ENCODE measurements around the gene PLEK. TPM values are rescaled to one million over a fixed set of nuclear protein-coding genes. Genes with fewer than 3 reads are reported as not detected.
"Not testable (repeated sequence)": the region's sequence is repeated elsewhere in the genome, so short reads cannot be mapped to it uniquely, and the experiment has no call there.

Gene PLEK
- total and polyA plus RNA-seq, 7 donors = 0.89 to 3.9 (median 2.3) TPM

DNA sequence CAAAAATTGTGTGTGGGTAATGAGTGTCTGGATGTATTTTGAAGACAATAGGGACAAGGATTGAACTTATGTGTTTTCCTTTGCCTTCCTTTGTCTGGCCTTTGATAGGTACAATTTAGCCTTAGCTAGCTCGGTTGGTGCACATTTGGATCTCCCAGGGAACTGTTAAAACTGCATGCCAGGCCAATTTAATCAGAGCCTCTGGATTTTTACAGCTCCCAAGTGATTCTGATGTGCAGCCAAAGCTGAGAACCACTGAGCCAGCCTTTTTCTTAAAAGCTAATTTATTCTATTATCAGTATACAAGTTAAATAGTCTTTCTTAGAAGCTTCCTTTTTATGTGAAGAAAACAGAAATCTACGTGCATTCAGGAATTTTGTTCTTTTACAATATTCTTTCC lies 25.0 kb downstream of the PLEK start:
- no peak overlapping the region for H3K27ac ChIP-seq

DNA sequence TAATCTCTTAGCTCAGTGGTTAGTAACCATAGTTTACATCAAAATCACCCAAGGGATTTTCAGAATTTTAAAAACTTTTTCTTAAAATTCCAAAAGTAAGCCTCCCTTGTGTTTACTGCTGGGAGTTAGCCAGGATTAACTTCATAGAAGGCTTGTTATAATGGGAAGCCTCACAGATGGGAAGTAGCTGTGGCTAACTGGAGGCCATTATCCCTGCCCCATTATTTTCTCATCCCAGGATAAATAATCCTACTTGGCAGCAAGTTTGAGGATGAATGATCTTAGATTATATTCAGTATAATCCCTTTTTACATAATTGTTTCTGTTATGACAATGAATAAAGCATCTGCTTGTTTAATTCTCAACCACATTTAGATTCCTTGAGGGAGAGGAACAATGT lies 25.5 kb downstream of the PLEK start:
- H3K4me1 ChIP-seq = no peaks in the 10 kb centered on the region
- intact Hi-C loops (cut with DNase I) = no loop called here
- no peak for DNase-seq
- H3K27ac ChIP-seq = no peak overlapping the region
- no peaks in the 10 kb centered on the region for H3K27me3 ChIP-seq (ENCODE audit: insufficient read depth in 3 of 3, low read length in 2 of 3)
- ATAC-seq = no peak
- H3K4me3 ChIP-seq = no peak overlapping the region
- no peaks in the 10 kb centered on the region for H3K9me3 ChIP-seq
- TF ChIP-seq, protein P1, sequence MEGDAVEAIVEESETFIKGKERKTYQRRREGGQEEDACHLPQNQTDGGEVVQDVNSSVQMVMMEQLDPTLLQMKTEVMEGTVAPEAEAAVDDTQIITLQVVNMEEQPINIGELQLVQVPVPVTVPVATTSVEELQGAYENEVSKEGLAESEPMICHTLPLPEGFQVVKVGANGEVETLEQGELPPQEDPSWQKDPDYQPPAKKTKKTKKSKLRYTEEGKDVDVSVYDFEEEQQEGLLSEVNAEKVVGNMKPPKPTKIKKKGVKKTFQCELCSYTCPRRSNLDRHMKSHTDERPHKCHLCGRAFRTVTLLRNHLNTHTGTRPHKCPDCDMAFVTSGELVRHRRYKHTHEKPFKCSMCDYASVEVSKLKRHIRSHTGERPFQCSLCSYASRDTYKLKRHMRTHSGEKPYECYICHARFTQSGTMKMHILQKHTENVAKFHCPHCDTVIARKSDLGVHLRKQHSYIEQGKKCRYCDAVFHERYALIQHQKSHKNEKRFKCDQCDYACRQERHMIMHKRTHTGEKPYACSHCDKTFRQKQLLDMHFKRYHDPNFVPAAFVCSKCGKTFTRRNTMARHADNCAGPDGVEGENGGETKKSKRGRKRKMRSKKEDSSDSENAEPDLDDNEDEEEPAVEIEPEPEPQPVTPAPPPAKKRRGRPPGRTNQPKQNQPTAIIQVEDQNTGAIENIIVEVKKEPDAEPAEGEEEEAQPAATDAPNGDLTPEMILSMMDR (IDR thresholded peaks at IDR 0.05) = no peak
- H3K36me3 ChIP-seq (ENCODE audit: insufficient read depth in 1 of 2, low read depth in 1 of 2) = no peaks in the 10 kb centered on the region

More for the DNA sequence above, 25.0 kb downstream of the PLEK start:
- intact Hi-C loops (cut with DNase I) = no loop called here
- H3K36me3 ChIP-seq (ENCODE audit: insufficient read depth in 1 of 2, low read depth in 1 of 2) = no peaks in the 10 kb centered on the region
- ATAC-seq (no peak), DNase-seq (no peak)
- H3K4me1 ChIP-seq = no peaks in the 10 kb centered on the region
- WGBS, 3 donors = 27 to 31% (median 29%) methylated on average over 2 of the region's 2 CpGs
- TF ChIP-seq, protein P1 (IDR thresholded peaks at IDR 0.05) = no peak
- no peaks in the 10 kb centered on the region for H3K9me3 ChIP-seq
- H3K4me3 ChIP-seq = no peak overlapping the region
- no peaks in the 10 kb centered on the region for H3K27me3 ChIP-seq (ENCODE audit: insufficient read depth in 3 of 3, low read length in 2 of 3)

DNA sequence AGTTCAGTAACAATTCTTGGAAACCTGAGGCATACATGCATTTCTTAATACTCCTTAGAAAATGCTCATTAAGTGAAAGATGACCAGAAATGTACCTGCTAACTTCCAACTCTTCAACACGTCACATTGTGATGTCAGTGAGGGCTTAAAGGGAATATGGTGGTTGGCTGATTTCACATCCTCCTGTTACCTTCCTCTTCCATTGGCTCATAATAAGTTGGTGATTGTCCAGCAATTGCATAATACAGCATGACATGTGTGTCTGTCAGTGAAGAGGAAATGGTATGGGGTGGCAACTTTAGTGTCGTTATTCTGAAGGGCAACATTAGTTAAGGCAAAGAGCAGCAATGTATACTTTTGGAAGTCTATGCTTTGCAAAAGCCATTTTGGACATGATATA lies 26.0 kb downstream of the PLEK start:
- DNase-seq (no peak), ATAC-seq (no peak)
- TF ChIP-seq, protein P1 (IDR thresholded peaks at IDR 0.05) = no peak
- no peaks in the 10 kb centered on the region for H3K27me3 ChIP-seq (ENCODE audit: insufficient read depth in 3 of 3, low read length in 2 of 3)
- no peaks in the 10 kb centered on the region for H3K36me3 ChIP-seq (ENCODE audit: insufficient read depth in 1 of 2, low read depth in 1 of 2)
- H3K4me3 ChIP-seq = no peak overlapping the region
- H3K4me1 ChIP-seq = no peaks in the 10 kb centered on the region
- intact Hi-C loops (cut with DNase I) = no loop called here
- 51 to 62% (median 57%) methylated on average over 2 of the region's 2 CpGs for WGBS, 3 donors
- H3K27ac ChIP-seq = no peak overlapping the region
- no peaks in the 10 kb centered on the region for H3K9me3 ChIP-seq

DNA sequence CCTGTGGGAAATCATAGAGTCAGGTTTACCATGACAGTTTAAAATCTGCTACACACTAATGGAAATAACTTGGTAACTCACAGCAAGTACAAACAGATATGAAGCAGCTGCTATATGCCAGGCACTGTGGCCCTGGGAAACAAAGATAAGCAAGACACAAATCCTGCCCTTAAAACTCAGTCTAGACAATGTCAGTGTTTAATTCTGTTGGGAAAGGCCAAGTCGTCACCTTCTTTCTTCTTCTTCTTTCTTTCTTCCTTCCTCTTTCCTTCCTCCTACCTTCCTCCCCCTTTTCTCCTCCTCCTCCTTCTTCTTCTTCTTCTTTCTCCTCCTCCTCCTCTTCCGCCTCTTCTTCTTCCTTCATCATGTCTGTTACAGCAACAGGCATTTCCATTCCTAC lies 26.8 kb downstream of the PLEK start:
- H3K27me3 ChIP-seq (ENCODE audit: insufficient read depth in 3 of 3, low read length in 2 of 3) = no peaks in the 10 kb centered on the region
- no peak overlapping the region for H3K27ac ChIP-seq
- no peaks in the 10 kb centered on the region for H3K9me3 ChIP-seq
- DNase-seq = no peak
- H3K4me3 ChIP-seq = no peak overlapping the region
- no peak for ATAC-seq
- intact Hi-C loops (cut with DNase I) = no loop called here
- TF ChIP-seq, protein P1 (IDR thresholded peaks at IDR 0.05) = no peak
- 60 to 64% (median 62%) methylated on average over 2 of the region's 2 CpGs for WGBS, 3 donors
- H3K36me3 ChIP-seq (ENCODE audit: insufficient read depth in 1 of 2, low read depth in 1 of 2) = no peaks in the 10 kb centered on the region
- no peaks in the 10 kb centered on the region for H3K4me1 ChIP-seq

DNA sequence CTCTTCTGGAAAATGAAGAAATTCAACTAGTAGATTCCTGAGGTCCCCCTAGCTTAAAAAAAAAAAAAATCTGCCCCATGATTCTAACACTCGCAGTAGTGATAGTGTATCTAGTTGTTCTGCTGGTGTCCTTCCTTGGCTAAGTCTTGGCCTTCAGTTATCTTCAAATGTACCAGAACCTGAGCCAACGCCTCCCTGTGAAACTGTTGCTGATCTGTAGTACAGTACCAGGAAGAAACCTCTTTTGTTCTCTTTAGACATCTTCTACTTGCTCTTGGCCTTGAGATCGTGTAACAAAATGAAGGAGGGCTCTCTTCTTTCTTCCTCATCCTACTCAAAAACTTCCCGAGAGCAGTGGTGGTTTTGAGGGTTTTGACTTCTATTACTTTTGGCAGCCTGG lies 31.0 kb downstream of the PLEK start:
- 76 to 87% (median 83%) methylated on average over 4 of the region's 4 CpGs for WGBS, 3 donors
- H3K9me3 ChIP-seq = no peaks in the 10 kb centered on the region
- intact Hi-C loops (cut with DNase I) = no loop called here
- no peak for DNase-seq
- H3K27me3 ChIP-seq (ENCODE audit: insufficient read depth in 3 of 3, low read length in 2 of 3) = no peaks in the 10 kb centered on the region
- H3K4me1 ChIP-seq = no peaks in the 10 kb centered on the region
- no peak overlapping the region for H3K27ac ChIP-seq
- ATAC-seq = no peak
- H3K36me3 ChIP-seq (ENCODE audit: insufficient read depth in 1 of 2, low read depth in 1 of 2) = no peaks in the 10 kb centered on the region
- H3K4me3 ChIP-seq = no peak overlapping the region
- TF ChIP-seq, protein P1 (IDR thresholded peaks at IDR 0.05) = no peak

DNA sequence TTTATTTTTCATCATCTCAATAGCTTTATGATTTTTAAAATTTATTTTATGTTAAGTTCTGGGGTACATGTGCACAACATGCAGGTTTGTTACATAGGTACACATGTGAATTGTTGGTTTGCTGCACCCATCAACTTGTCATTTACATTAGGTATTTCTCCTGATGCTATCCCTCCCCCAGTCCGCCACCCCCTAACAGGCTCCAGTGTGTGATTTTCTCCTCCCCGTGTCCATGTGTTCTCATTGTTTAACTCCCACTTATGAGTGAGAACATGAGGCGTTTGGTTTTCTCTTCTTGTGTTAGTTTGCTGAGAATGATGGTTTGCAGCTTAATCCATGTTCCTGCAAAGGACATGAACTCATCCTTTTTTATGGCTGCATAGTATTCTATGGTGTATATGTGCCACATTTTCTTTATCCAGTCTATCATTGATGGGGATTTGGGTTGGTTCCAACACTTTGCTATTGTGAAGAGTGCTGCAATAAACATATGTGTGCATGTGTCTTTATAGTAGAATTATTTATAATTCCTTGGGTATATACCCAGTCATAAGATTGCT lies 32.7 kb downstream of the PLEK start:
- ATAC-seq; DNase-seq; intact Hi-C loops (cut with DNase I); H3K27me3 ChIP-seq (ENCODE audit: insufficient read depth in 3 of 3, low read length in 2 of 3); H3K27ac ChIP-seq; H3K36me3 ChIP-seq (ENCODE audit: insufficient read depth in 1 of 2, low read depth in 1 of 2); H3K4me3 ChIP-seq; H3K9me3 ChIP-seq; H3K4me1 ChIP-seq: not testable (repeated sequence)
- WGBS, 3 donors = 92 to 95% (median 94%) methylated on average over 3 of the region's 3 CpGs

Data from psoas muscle (tissue), 8 donors.